HCT116 (cell line): ENCODE data around the gene SSU72. TPM values are rescaled to one million over a fixed set of nuclear protein-coding genes. Genes with fewer than 3 reads are reported as not detected.
A peak's percentile ranks its signal among the peaks of the same experiment; 100 is the strongest.

Experiments used
- ATAC-seq: fragments of 200-7000 bp; cut with Tn5 transposase; 2 replicates; pipeline ENCODE4 v1.9.1; 2020; ENCODE audit warnings: mild to moderate bottlenecking, moderate library complexity
- BruUV-seq: library from RNA; stranded (reverse); fragments of 400-500 nt; replicated peaks from 2 replicates; lab custom pipeline; 2021; lab: Mats Ljungman, UMichigan
- CTCF ChIA-PET: fragments of 300-600 bp; sonication (Branson Sonifier 250); formaldehyde crosslinking; loops from one replicate; lab custom pipeline; 2021; ENCODE audit warnings: antibody characterized with exemption; lab: Charles Lee
- POLR2A ChIA-PET: fragments of 300-600, 350-600 bp; sonication (Branson Sonifier 250); formaldehyde crosslinking; loops from one replicate; lab custom pipeline; 2021; ENCODE audit warnings: antibody characterized with exemption; lab: Charles Lee
- RAD21 ChIA-PET, 2 experiments: fragments of 300-600 bp; sonication (Branson Sonifier 250); formaldehyde crosslinking; loops; one replicate each; lab custom pipeline; 2023; ENCODE audit warnings: low total read pairs in 2 of 2; ENCODE audit not compliant: uncharacterized antibody in 2 of 2, unreplicated experiment in 2 of 2, low non-redundant PET in 1 of 2; lab: Charles Lee
- DNase-seq: peaks from one replicate; pipeline ENCODE4 v3.0.0-alpha.2; 2010; ENCODE audit warnings: low read depth, low spot score
- H2AFZ ChIP-seq: fragments of 200-600 bp; shearing (Covaris generic), sonication (generic); 2 replicates; pipeline ENCODE4 v1.6.1; 2017; ENCODE audit warnings: low read depth, mixed run types, mixed read lengths, antibody characterized with exemption, low read length; ENCODE audit not compliant: poor library complexity, severe bottlenecking
- H3K27ac ChIP-seq: 2 replicates; pipeline ENCODE4 v1.5.1; 2012; ENCODE audit warnings: low read depth, low read length
- H3K27me3 ChIP-seq: fragments of 200-600 bp; sonication (generic); 2 replicates; pipeline ENCODE4 v1.6.1; 2016; ENCODE audit warnings: mixed run types, low read length, mixed read lengths; ENCODE audit not compliant: insufficient read depth
- H3K36me3 ChIP-seq, 2 experiments: fragments of 200-500 bp in 1 of 2; fragments of 200-600 bp in 1 of 2; sonication (Bioruptor generic) in 1 of 2; sonication (generic) in 1 of 2; 2 replicates each; pipeline versions ENCODE4 v1.5.1 to v1.6.1; 2014 to 2016; ENCODE audit warnings: low read length in 2 of 2, inconsistent platforms in 1 of 2, mixed read lengths in 1 of 2, mixed run types in 1 of 2; ENCODE audit not compliant: insufficient read depth in 2 of 2, control insufficient read depth in 1 of 2
- H3K4me1 ChIP-seq, 2 experiments: fragments of 200-600 bp in 1 of 2; sonication (generic) in 1 of 2; 2 replicates each; pipeline versions ENCODE4 v1.5.1 to v1.6.1; 2012 to 2017; ENCODE audit warnings: low read length in 2 of 2, inconsistent platforms in 1 of 2, mild to moderate bottlenecking in 1 of 2, mixed read lengths in 1 of 2, mixed run types in 1 of 2, moderate library complexity in 1 of 2; ENCODE audit not compliant: insufficient read depth in 2 of 2, control insufficient read depth in 1 of 2
- H3K4me2 ChIP-seq: fragments of 200-600 bp; sonication (generic); 2 replicates; pipeline ENCODE4 v1.6.1; 2017; ENCODE audit warnings: mixed run types, low read length, mixed read lengths
- H3K4me3 ChIP-seq, 2 experiments: fragments of 200-600 bp in 1 of 2; sonication (generic) in 1 of 2; replicated peaks in 1 of 2; 2 replicates each; pipeline ENCODE4 v1.5.1; 2011 to 2016; ENCODE audit warnings: low read length in 2 of 2, control low read depth in 1 of 2, low read depth in 1 of 2, mild to moderate bottlenecking in 1 of 2, mixed read lengths in 1 of 2, mixed run types in 1 of 2
- H3K79me2 ChIP-seq: fragments of 200-600 bp; sonication (generic); 2 replicates; pipeline ENCODE4 v1.6.1; 2017; ENCODE audit warnings: mild to moderate bottlenecking, mixed run types, low read length, moderate library complexity, mixed read lengths; ENCODE audit not compliant: insufficient read depth
- H3K9ac ChIP-seq: fragments of 200-600 bp; sonication (generic); 2 replicates; pipeline ENCODE4 v1.6.1; 2016; ENCODE audit warnings: low read length, mixed read lengths
- H3K9me2 ChIP-seq: fragments of 200-600 bp; sonication (generic), shearing (Covaris generic); 2 replicates; pipeline ENCODE4 v1.6.1; 2017; ENCODE audit warnings: mixed run types, mild to moderate bottlenecking, moderate library complexity; ENCODE audit not compliant: insufficient read depth
- H3K9me3 ChIP-seq, 2 experiments: fragments of 200-500 bp in 1 of 2; fragments of 200-600 bp in 1 of 2; sonication (Bioruptor generic) in 1 of 2; sonication (generic) in 1 of 2; 2 replicates each; pipeline ENCODE4 v1.6.1; 2014 to 2017; ENCODE audit warnings: low read length in 2 of 2, mixed read lengths in 2 of 2, inconsistent platforms in 1 of 2, low read depth in 1 of 2, mild to moderate bottlenecking in 1 of 2, mixed run types in 1 of 2, moderate library complexity in 1 of 2; ENCODE audit not compliant: control insufficient read depth in 1 of 2, insufficient read depth in 1 of 2
- H4K20me1 ChIP-seq: fragments of 200-600 bp; sonication (generic), shearing (Covaris generic); 2 replicates; pipeline ENCODE4 v1.6.1; 2017; ENCODE audit warnings: mixed run types, mild to moderate bottlenecking, moderate library complexity; ENCODE audit not compliant: insufficient read depth
- FOSL1 ChIP-seq: IDR thresholded peaks from 2 replicates; pipeline ENCODE4 v1.6.1; 2012; ENCODE audit warnings: low read depth
- POLR2AphosphoS5 ChIP-seq: IDR thresholded peaks from 2 replicates; pipeline ENCODE4 v1.6.1; 2011; ENCODE audit warnings: mild to moderate bottlenecking, low read depth, low read length, moderate library complexity
- TCF7L2 ChIP-seq: IDR thresholded peaks from 2 replicates; pipeline ENCODE4 v1.7.0; 2011; ENCODE audit warnings: borderline replicate concordance, inconsistent platforms; ENCODE audit not compliant: insufficient read depth, insufficient read length; ENCODE audit errors: extremely low read depth
- ZFX ChIP-seq: fragments of 450-650 bp; IDR thresholded peaks from 2 replicates; pipeline ENCODE4 v1.6.1; 2017
- intact Hi-C: fragments of 100-400 bp; cut with micrococcal nuclease; formaldehyde crosslinking; loops from 2 replicates; pipeline ENCODE4 v1.10.0; 2022
- total RNA-seq: library from RNA; stranded (reverse); gene quantifications from one replicate; pipeline ENCODE4 v1.2.1, GENCODE V29; 2021; ENCODE audit not compliant: unreplicated experiment
- TF ChIP-seq, protein P1 (sequence below): IDR thresholded peaks from 2 replicates; pipeline ENCODE4 v1.6.1; 2012
- TF ChIP-seq, protein P2 (sequence below): IDR thresholded peaks from 2 replicates; pipeline ENCODE4 v1.6.1; 2011; ENCODE audit warnings: mild to moderate bottlenecking, low read length, moderate library complexity; ENCODE audit not compliant: insufficient replicate concordance; ENCODE audit errors: extremely low read depth

SSU72 gene
- total RNA-seq, 1 experiment from 2014 or later: 134 TPM

DNA sequence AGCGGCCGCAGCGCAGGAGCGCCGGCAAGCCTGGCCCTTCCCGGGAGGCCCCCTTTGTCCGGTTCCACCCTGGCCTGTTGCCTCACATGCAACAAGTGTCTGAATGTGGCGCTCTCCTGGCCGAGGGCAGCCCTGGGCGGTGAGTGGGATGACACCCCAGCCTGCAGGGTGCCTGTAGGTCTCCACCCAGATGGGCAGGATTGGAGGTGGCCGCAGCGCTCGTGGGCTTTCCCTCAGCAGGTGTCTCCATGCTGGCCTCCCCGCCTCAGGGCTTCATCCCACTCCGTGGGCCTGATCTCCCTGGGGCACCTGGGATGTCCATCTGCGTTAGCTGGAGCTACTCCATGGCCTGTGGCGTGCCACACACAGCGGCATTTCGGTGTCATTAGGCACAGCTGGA, 42.2 kb upstream of the SSU72 start (continued):
- TF ChIP-seq, protein P1, sequence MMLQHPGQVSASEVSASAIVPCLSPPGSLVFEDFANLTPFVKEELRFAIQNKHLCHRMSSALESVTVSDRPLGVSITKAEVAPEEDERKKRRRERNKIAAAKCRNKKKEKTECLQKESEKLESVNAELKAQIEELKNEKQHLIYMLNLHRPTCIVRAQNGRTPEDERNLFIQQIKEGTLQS: no peak
- TF ChIP-seq POLR2AphosphoS5 (no peak), FOSL1 (no peak)
- TF ChIP-seq, protein P2, sequence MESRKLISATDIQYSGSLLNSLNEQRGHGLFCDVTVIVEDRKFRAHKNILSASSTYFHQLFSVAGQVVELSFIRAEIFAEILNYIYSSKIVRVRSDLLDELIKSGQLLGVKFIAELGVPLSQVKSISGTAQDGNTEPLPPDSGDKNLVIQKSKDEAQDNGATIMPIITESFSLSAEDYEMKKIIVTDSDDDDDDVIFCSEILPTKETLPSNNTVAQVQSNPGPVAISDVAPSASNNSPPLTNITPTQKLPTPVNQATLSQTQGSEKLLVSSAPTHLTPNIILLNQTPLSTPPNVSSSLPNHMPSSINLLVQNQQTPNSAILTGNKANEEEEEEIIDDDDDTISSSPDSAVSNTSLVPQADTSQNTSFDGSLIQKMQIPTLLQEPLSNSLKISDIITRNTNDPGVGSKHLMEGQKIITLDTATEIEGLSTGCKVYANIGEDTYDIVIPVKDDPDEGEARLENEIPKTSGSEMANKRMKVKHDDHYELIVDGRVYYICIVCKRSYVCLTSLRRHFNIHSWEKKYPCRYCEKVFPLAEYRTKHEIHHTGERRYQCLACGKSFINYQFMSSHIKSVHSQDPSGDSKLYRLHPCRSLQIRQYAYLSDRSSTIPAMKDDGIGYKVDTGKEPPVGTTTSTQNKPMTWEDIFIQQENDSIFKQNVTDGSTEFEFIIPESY: no peak

DNA sequence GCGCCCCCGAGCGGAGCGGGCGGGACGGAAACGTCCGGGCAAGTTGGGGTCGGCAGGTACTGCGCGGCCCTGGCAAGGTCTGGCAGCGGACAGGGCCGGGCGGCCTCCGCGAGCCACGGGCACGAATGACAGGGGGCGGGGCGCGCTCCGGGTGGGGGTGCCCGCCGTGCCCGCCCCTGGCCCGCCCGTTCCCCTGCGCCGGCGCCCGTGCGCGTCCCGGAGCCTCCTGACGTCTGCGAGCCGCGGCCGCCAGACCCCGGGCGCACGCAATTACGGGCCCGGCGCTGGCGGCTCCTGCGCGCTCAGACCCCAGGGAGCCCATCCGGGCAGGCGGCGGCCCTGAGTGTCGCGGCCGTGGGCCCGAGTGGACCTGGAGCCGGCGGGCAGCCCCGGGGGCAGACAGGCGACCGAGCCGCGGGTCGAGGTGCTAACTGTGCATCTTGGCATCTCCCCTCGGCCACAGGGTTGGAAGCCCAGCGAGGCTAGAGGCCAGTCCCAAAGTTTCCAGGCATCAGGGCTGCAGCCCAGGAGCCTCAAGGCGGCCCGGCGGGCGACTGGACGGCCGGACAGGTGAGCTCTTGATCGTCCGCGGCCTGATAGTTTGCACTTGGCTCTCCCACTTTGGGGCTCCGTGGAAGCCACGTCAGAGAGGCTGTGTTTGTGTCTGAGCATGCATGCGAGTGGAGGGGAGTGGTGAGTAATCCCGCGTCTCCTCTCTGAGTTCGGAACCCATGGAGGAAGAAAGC, 41.6 kb upstream of the SSU72 start:
- CTCF ChIA-PET: no interaction called here
- H3K9me2 ChIP-seq: no peaks in the 10 kb centered on the region
- no peak for DNase-seq

More for the DNA sequence above, 41.6 kb upstream of the SSU72 start:
- Histone ChIP-seq H3K4me3 (peak overlapping the region; percentile 85 to 86), H2AFZ (no peak overlapping the region), H3K27me3 (no peaks in the 10 kb centered on the region), H4K20me1 (0 out of 2 replicates have a peak, but pooled peaks cover 3% of the 10 kb centered on the region), H3K79me2 (peaks cover 9% of the 10 kb centered on the region; the same call in 1 of the 2 replicates), H3K9ac (peak overlapping the region; percentile 90), H3K36me3 (peaks cover 0 to 3% of the 10 kb centered on the region in 2 experiments; a peak in 1 of 4 replicates), H3K4me2 (peak overlapping the region; percentile 97), H3K4me1 (peaks cover 11 to 29% of the 10 kb centered on the region in 2 experiments; a peak in 3 of 4 replicates), H3K9me3 (no peaks in the 10 kb centered on the region), H3K27ac (peak overlapping the region; percentile 100)
- intact Hi-C loops: loop anchor here (10.0 kb wide), 1 partner anchor 271 kb away; the partner anchor contains the start of gene DVL1
- RAD21 ChIA-PET: interaction anchor here in 1 of 2 experiments (1.1 kb wide), 1 partner anchor 13 kb away, joined by 4 read pairs; no protein-coding TSS in a partner anchor
- ATAC-seq: peak; percentile 33
- TF ChIP-seq ZFX (peak; percentile 41; the same call in 1 of the 2 replicates), TCF7L2 (no peak)
- no TSS peak for BruUV-seq
- POLR2A ChIA-PET: interaction anchor here (0.8 to 3.3 kb wide), 3 partner anchors 13 to 292 kb away, joined by 5 to 15 read pairs (median 6); no protein-coding TSS in a partner anchor
